GM12874 (cell line): Measurements from ENCODE around the gene HS3ST2.

Experiments
- CTCF ChIP-seq: IDR thresholded peaks from 2 replicates; pipeline ENCODE4 v1.5.1; 2011; ENCODE audit warnings: low read depth, mild to moderate bottlenecking, control low read depth, low read length, moderate library complexity; ENCODE audit not compliant: insufficient read depth

Gene HS3ST2

GRCh38 chr16:22879466-22879865, 65.5 kb downstream of the HS3ST2 start:
- TF ChIP-seq CTCF = no peak

- TF ChIP-seq CTCF = no peak
These were observed 69.0 kb downstream of the HS3ST2 start for GRCh38 chr16:22882981-22883380.

GRCh38 chr16:22885951-22886350, 72.0 kb downstream of the HS3ST2 start:
- TF ChIP-seq CTCF = no peak

GRCh38 chr16:22886927-22887326, 73.0 kb downstream of the HS3ST2 start:
- TF ChIP-seq CTCF = no peak

GRCh38 chr16:22887445-22887844, 73.5 kb downstream of the HS3ST2 start:
- TF ChIP-seq CTCF = no peak

GRCh38 chr16:22888791-22889190, 74.8 kb downstream of the HS3ST2 start:
- TF ChIP-seq CTCF = no peak

- no peak for TF ChIP-seq CTCF
These were observed 77.0 kb downstream of the HS3ST2 start for GRCh38 chr16:22890976-22891375.

- TF ChIP-seq CTCF = no peak
These were observed 83.2 kb downstream of the HS3ST2 start for GRCh38 chr16:22897184-22897583.
